Kidney capillary endothelial cell (primary cell): ENCODE results near the gene DOCK4.
A peak's percentile ranks its signal among the peaks of the same experiment; 100 is the strongest.

Experiments used
- DNase-seq: peaks from one replicate; pipeline ENCODE4 v3.0.0-alpha.2; 2018; ENCODE audit warnings: low spot score

The DOCK4 gene

GRCh38 chr7:111821046-111821445 is 385.2 kb downstream of the DOCK4 start:
- DNase-seq = no peak

GRCh38 chr7:111820621-111821020 is 385.6 kb downstream of the DOCK4 start:
- no peak for DNase-seq

- no peak for DNase-seq
Measured at GRCh38 chr7:111820121-111820520, 386.1 kb downstream of the DOCK4 start.

- DNase-seq = no peak
Measured at GRCh38 chr7:111815354-111815753, 390.8 kb downstream of the DOCK4 start.

GRCh38 chr7:111813306-111813705 is 392.9 kb downstream of the DOCK4 start:
- DNase-seq = no peak

GRCh38 chr7:111806232-111806631 is 400.0 kb downstream of the DOCK4 start:
- no peak for DNase-seq

- no peak for DNase-seq
Measured at GRCh38 chr7:111803015-111803758, 403.0 kb downstream of the DOCK4 start.

- DNase-seq = no peak
Measured at GRCh38 chr7:111802194-111802772, 403.9 kb downstream of the DOCK4 start.

GRCh38 chr7:111801277-111801676 is 404.9 kb downstream of the DOCK4 start:
- DNase-seq = no peak

- DNase-seq = no peak
Measured at GRCh38 chr7:111796671-111797070, 409.5 kb downstream of the DOCK4 start.

- no peak for DNase-seq
Measured at GRCh38 chr7:111789870-111790269, 416.3 kb downstream of the DOCK4 start.

- DNase-seq = no peak
Measured at GRCh38 chr7:111789048-111789320, 417.2 kb downstream of the DOCK4 start.

GRCh38 chr7:111788286-111789047 is 417.7 kb downstream of the DOCK4 start:
- no peak for DNase-seq

GRCh38 chr7:111787741-111788140 is 418.5 kb downstream of the DOCK4 start:
- DNase-seq = no peak

- no peak for DNase-seq
Measured at GRCh38 chr7:111787099-111787498, 419.1 kb downstream of the DOCK4 start.

- no peak for DNase-seq
Measured at GRCh38 chr7:111785076-111785475, 421.1 kb downstream of the DOCK4 start.

GRCh38 chr7:111784296-111784695 is 421.9 kb downstream of the DOCK4 start:
- no peak for DNase-seq

- DNase-seq = no peak
Measured at GRCh38 chr7:111783854-111784253, 422.3 kb downstream of the DOCK4 start.

- peak; percentile 24 for DNase-seq
Measured at GRCh38 chr7:111780527-111780926, 425.7 kb downstream of the DOCK4 start.

- DNase-seq = no peak
Measured at GRCh38 chr7:111775206-111775605, 431.0 kb downstream of the DOCK4 start.

- DNase-seq = no peak
Measured at GRCh38 chr7:111772716-111773115, 433.5 kb downstream of the DOCK4 start.

- no peak for DNase-seq
Measured at GRCh38 chr7:111771638-111772037, 434.6 kb downstream of the DOCK4 start.

GRCh38 chr7:111770116-111770515 is 436.1 kb downstream of the DOCK4 start:
- DNase-seq = no peak
